H9 (cell line): Measurements from ENCODE around the gene PTP4A2. TPM values are rescaled to one million over a fixed set of nuclear protein-coding genes. Genes with fewer than 3 reads are reported as not detected.

Experiments used
- DNase-seq: peaks from one replicate; pipeline ENCODE4 v3.0.0-alpha.2; 2017
- H2AFZ ChIP-seq: one replicate; pipeline ENCODE4 v1.6.1; 2013; ENCODE audit warnings: mild to moderate bottlenecking, low read length, control low read depth, moderate library complexity
- H2AK5ac ChIP-seq: 2 replicates; pipeline ENCODE4 v1.6.1; 2013; ENCODE audit warnings: low read length, control low read depth, mixed read lengths; ENCODE audit not compliant: insufficient read length
- H2BK120ac ChIP-seq: one replicate; pipeline ENCODE4 v1.6.1; 2013; ENCODE audit warnings: low read depth, mild to moderate bottlenecking, low read length, control low read depth, inconsistent platforms; ENCODE audit not compliant: poor library complexity, severe bottlenecking
- H2BK12ac ChIP-seq: 2 replicates; pipeline ENCODE4 v1.6.1; 2013; ENCODE audit warnings: low read length, control low read depth, mixed read lengths, low read depth; ENCODE audit not compliant: insufficient read length
- H2BK15ac ChIP-seq: 2 replicates; pipeline ENCODE4 v1.6.1; 2013; ENCODE audit warnings: low read depth, low read length, control low read depth
- H2BK20ac ChIP-seq: one replicate; pipeline ENCODE4 v1.6.1; 2013; ENCODE audit warnings: low read depth, mild to moderate bottlenecking, low read length, control low read depth, inconsistent platforms; ENCODE audit not compliant: poor library complexity, severe bottlenecking
- H2BK5ac ChIP-seq: 2 replicates; pipeline ENCODE4 v1.6.1; 2013; ENCODE audit warnings: low read length, control low read depth, mixed read lengths; ENCODE audit not compliant: insufficient read length
- H3K14ac ChIP-seq: 2 replicates; pipeline ENCODE4 v1.6.1; 2013; ENCODE audit warnings: low read length, control low read depth; ENCODE audit not compliant: insufficient read depth
- H3K18ac ChIP-seq: 2 replicates; pipeline ENCODE4 v1.6.1; 2013; ENCODE audit warnings: low read depth, mild to moderate bottlenecking, mixed read lengths, low read length, control low read depth; ENCODE audit not compliant: insufficient read length
- H3K23ac ChIP-seq: 2 replicates; pipeline ENCODE4 v1.6.1; 2013; ENCODE audit warnings: low read length, control low read depth, mixed read lengths, low read depth; ENCODE audit not compliant: insufficient read length
- H3K23me2 ChIP-seq: 2 replicates; pipeline ENCODE4 v1.6.1; 2013; ENCODE audit warnings: low read depth, mild to moderate bottlenecking, mixed read lengths, low read length, control low read depth; ENCODE audit not compliant: insufficient read length, poor library complexity, severe bottlenecking
- H3K27ac ChIP-seq: 2 replicates; pipeline ENCODE4 v1.5.1; 2013; ENCODE audit warnings: low read length, control low read depth, mixed read lengths, low read depth; ENCODE audit not compliant: insufficient read length
- H3K27me3 ChIP-seq: 2 replicates; pipeline ENCODE4 v1.6.1; 2013; ENCODE audit warnings: low read length, control low read depth, inconsistent platforms; ENCODE audit not compliant: insufficient read depth
- H3K4ac ChIP-seq: 2 replicates; pipeline ENCODE4 v1.6.1; 2013; ENCODE audit warnings: low read depth, mild to moderate bottlenecking, control low read depth, inconsistent platforms, low read length, moderate library complexity
- H3K4me1 ChIP-seq: 2 replicates; pipeline ENCODE4 v1.6.1; 2013; ENCODE audit warnings: low read length, control low read depth, inconsistent platforms; ENCODE audit not compliant: insufficient read depth
- H3K4me2 ChIP-seq: 2 replicates; pipeline ENCODE4 v1.6.1; 2013; ENCODE audit warnings: low read length, control low read depth, mixed read lengths; ENCODE audit not compliant: insufficient read length, insufficient read depth
- H3K56ac ChIP-seq: 2 replicates; pipeline ENCODE4 v1.6.1; 2013; ENCODE audit warnings: low read depth, mild to moderate bottlenecking, mixed read lengths, low read length, control low read depth; ENCODE audit not compliant: insufficient read length
- H3K79me1 ChIP-seq: 2 replicates; pipeline ENCODE4 v1.6.1; 2013; ENCODE audit warnings: low read depth, mild to moderate bottlenecking, moderate library complexity, low read length, control low read depth, inconsistent platforms; ENCODE audit not compliant: insufficient read depth, poor library complexity, severe bottlenecking
- H3K79me2 ChIP-seq: 2 replicates; pipeline ENCODE4 v1.6.1; 2013; ENCODE audit warnings: low read length, control low read depth, inconsistent platforms; ENCODE audit not compliant: insufficient read depth
- H3K9ac ChIP-seq: 2 replicates; pipeline ENCODE4 v1.6.1; 2013; ENCODE audit warnings: low read length, control low read depth, mixed read lengths; ENCODE audit not compliant: insufficient read length; ENCODE audit errors: extremely low read depth
- H3K9me3 ChIP-seq: one replicate; pipeline ENCODE4 v1.6.1; 2013; ENCODE audit warnings: low read depth, low read length, inconsistent platforms; ENCODE audit not compliant: control insufficient read depth
- H3T11ph ChIP-seq: one replicate; pipeline ENCODE4 v1.6.1; 2013; ENCODE audit warnings: mild to moderate bottlenecking, low read length, control low read depth, inconsistent platforms
- H4K20me1 ChIP-seq: one replicate; pipeline ENCODE4 v1.6.1; 2013; ENCODE audit not compliant: control insufficient read depth, insufficient read length, insufficient read depth
- H4K5ac ChIP-seq: 2 replicates; pipeline ENCODE4 v1.6.1; 2013; ENCODE audit warnings: low read depth, mild to moderate bottlenecking, mixed read lengths, low read length, control low read depth; ENCODE audit not compliant: insufficient read length
- H4K8ac ChIP-seq: replicated peaks from 2 replicates; pipeline ENCODE4 v1.6.1; 2013; ENCODE audit warnings: low read length, control low read depth, mixed read lengths, low read depth; ENCODE audit not compliant: insufficient read length
- H4K91ac ChIP-seq: 2 replicates; pipeline ENCODE4 v1.6.1; 2013; ENCODE audit warnings: low read depth, mild to moderate bottlenecking, moderate library complexity, mixed read lengths, low read length, control low read depth; ENCODE audit not compliant: insufficient read length
- H3K27ac Mint-ChIP-seq, 3 experiments: 2 replicates in 2 of 3; 3 replicates in 1 of 3; pipeline ENCODE4 v1.8.0; 2020 to 2021; ENCODE audit warnings: mixed read lengths in 3 of 3, mild to moderate bottlenecking in 1 of 3, moderate library complexity in 1 of 3
- H3K27me3 Mint-ChIP-seq: 2 replicates; pipeline ENCODE4 v1.8.0; 2021; ENCODE audit warnings: low read depth, mild to moderate bottlenecking, moderate library complexity, mixed read lengths
- H3K36me3 Mint-ChIP-seq, 3 experiments: 2 replicates in 2 of 3; 3 replicates in 1 of 3; pipeline ENCODE4 v1.8.0; 2020 to 2021; ENCODE audit warnings: low read depth in 3 of 3, mixed read lengths in 3 of 3; ENCODE audit not compliant: insufficient read depth in 1 of 3
- H3K4me1 Mint-ChIP-seq, 2 experiments: 2 replicates each; pipeline ENCODE4 v1.8.0; 2020; ENCODE audit warnings: mixed read lengths in 2 of 2
- H3K4me3 Mint-ChIP-seq, 2 experiments: 2 replicates in 1 of 2; 3 replicates in 1 of 2; pipeline ENCODE4 v1.8.0; 2020 to 2021; ENCODE audit warnings: mild to moderate bottlenecking in 2 of 2, mixed read lengths in 2 of 2, moderate library complexity in 1 of 2
- H3K9me3 Mint-ChIP-seq, 2 experiments: 2 replicates in 1 of 2; 3 replicates in 1 of 2; pipeline ENCODE4 v1.8.0; 2020; ENCODE audit warnings: mild to moderate bottlenecking in 2 of 2, mixed read lengths in 2 of 2, moderate library complexity in 1 of 2
- CTCF ChIP-seq: fragments of 200-600 bp; sonication (generic); conservative IDR thresholded peaks from 3 replicates; pipeline ENCODE4 v1.8.0; 2021; ENCODE audit warnings: antibody characterized with exemption, mild to moderate bottlenecking
- WGBS: extraction: QIAGEN DNeasy Blood & Tissue Kit; methylation state at CpG from one replicate; pipeline ENCODE4 v1.1.7; 2013; ENCODE audit warnings: missing lambda C conversion rate, low lambda C conversion rate, mixed read lengths; ENCODE audit not compliant: insufficient read length; ENCODE audit errors: extremely low coverage; 5-methylcytosine and 5-hydroxymethylcytosine counted together
- total RNA-seq: library from RNA; stranded (reverse); gene quantifications from 2 replicates; pipeline ENCODE4 v1.2.1, GENCODE V29; 2021

Gene PTP4A2
- total RNA-seq, 1 experiment from 2014 or later, result 192 TPM

GRCh38 chr1:31888291-31888690, 49.9 kb downstream of the PTP4A2 start:
- Mint-ChIP-seq H3K9me3 (no peaks in the 10 kb centered on the region), H3K4me1 (peaks cover 3 to 5% of the 10 kb centered on the region in 2 experiments; a peak in 3 of 4 replicates), H3K27me3 (peaks cover 3% of the 10 kb centered on the region; the same call in 1 of the 2 replicates), H3K27ac (no peak overlapping the region), H3K36me3 (no peaks in the 10 kb centered on the region), H3K4me3 (no peak overlapping the region)
- no peak overlapping the region for H3K56ac ChIP-seq
- no peaks in the 10 kb centered on the region for H3K23me2 ChIP-seq
- no peak overlapping the region for H3K23ac ChIP-seq
- no peak overlapping the region for H2AFZ ChIP-seq
- no peak overlapping the region for H2AK5ac ChIP-seq
- no peak overlapping the region for H3K14ac ChIP-seq
- H3K18ac ChIP-seq, result no peak overlapping the region
- H2BK20ac ChIP-seq, result no peak overlapping the region
- H3K4ac ChIP-seq, result no peak overlapping the region
- H2BK120ac ChIP-seq, result no peak overlapping the region
- DNase-seq, result no peak
- no peak overlapping the region for H3T11ph ChIP-seq
- TF ChIP-seq CTCF, result no peak
- H4K20me1 ChIP-seq, result no peaks in the 10 kb centered on the region
- no peaks in the 10 kb centered on the region for H3K4me1 ChIP-seq
- H3K79me2 ChIP-seq, result no peaks in the 10 kb centered on the region
- no CpG with 5 or more reads among the region's 7 CpGs for WGBS
- H2BK5ac ChIP-seq, result no peak overlapping the region
- no peak overlapping the region for H3K4me2 ChIP-seq
- H3K9me3 ChIP-seq, result no peaks in the 10 kb centered on the region
- no peak overlapping the region for H2BK12ac ChIP-seq
- H4K8ac ChIP-seq, result no peak overlapping the region
- H2BK15ac ChIP-seq, result no peak overlapping the region
- no peaks in the 10 kb centered on the region for H3K27me3 ChIP-seq
- no peaks in the 10 kb centered on the region for H3K79me1 ChIP-seq
- H3K9ac ChIP-seq, result no peak overlapping the region
- no peak overlapping the region for H3K27ac ChIP-seq
- no peak overlapping the region for H4K5ac ChIP-seq
- H4K91ac ChIP-seq, result no peak overlapping the region
